Retinal pigment epithelial cell (primary cell): ENCODE measurements around the gene ANKRD7.
A peak's percentile ranks its signal among the peaks of the same experiment; 100 is the strongest.

ENCODE experiments used
- DNase-seq: peaks from one replicate; pipeline ENCODE4 v3.0.0-alpha.2; 2010; ENCODE audit warnings: low read depth
- H3K4me3 ChIP-seq: 2 replicates; pipeline ENCODE4 v1.5.1; 2011; ENCODE audit warnings: mild to moderate bottlenecking, low read length, control low read depth, moderate library complexity
- CTCF ChIP-seq: conservative IDR thresholded peaks from 2 replicates; pipeline ENCODE4 v1.5.1; 2011; ENCODE audit warnings: low read depth, low read length, control low read depth, inconsistent platforms

ANKRD7 gene

GRCh38 chr7:118184565-118184940 lies 40.0 kb upstream of the ANKRD7 start:
- peak overlapping the region; percentile 97 for H3K4me3 ChIP-seq
- DNase-seq = no peak
- TF ChIP-seq CTCF = no peak

GRCh38 chr7:118185163-118185860 lies 39.2 kb upstream of the ANKRD7 start:
- TF ChIP-seq CTCF = no peak
- no peak for DNase-seq
- H3K4me3 ChIP-seq = peak overlapping the region; percentile 97

- no peak for TF ChIP-seq CTCF
- H3K4me3 ChIP-seq = no peak overlapping the region
- no peak for DNase-seq
These were observed 38.0 kb upstream of the ANKRD7 start for GRCh38 chr7:118186501-118186900.

GRCh38 chr7:118194571-118194970 lies 29.9 kb upstream of the ANKRD7 start:
- DNase-seq = no peak
- no peak for TF ChIP-seq CTCF

GRCh38 chr7:118195837-118196474 lies 28.5 kb upstream of the ANKRD7 start:
- H3K4me3 ChIP-seq = no peak overlapping the region
- DNase-seq = no peak
- TF ChIP-seq CTCF = peak; percentile 80

More at GRCh38 chr7:118194571-118194970, 29.9 kb upstream of the ANKRD7 start:
- H3K4me3 ChIP-seq = no peak overlapping the region

GRCh38 chr7:118202061-118202460 lies 22.4 kb upstream of the ANKRD7 start:
- no peak for DNase-seq
- no peak for TF ChIP-seq CTCF

More at GRCh38 chr7:118202061-118202460, 22.4 kb upstream of the ANKRD7 start:
- H3K4me3 ChIP-seq = no peak overlapping the region
